GM18858 (cell line): Measurements from ENCODE around the gene MED16.

Source experiments
- ATAC-seq: cut with Tn5 transposase; IDR thresholded peaks from one replicate; pipeline ENCODE4 v1.9.1; 2021; ENCODE audit not compliant: unreplicated experiment

Gene MED16

DNA sequence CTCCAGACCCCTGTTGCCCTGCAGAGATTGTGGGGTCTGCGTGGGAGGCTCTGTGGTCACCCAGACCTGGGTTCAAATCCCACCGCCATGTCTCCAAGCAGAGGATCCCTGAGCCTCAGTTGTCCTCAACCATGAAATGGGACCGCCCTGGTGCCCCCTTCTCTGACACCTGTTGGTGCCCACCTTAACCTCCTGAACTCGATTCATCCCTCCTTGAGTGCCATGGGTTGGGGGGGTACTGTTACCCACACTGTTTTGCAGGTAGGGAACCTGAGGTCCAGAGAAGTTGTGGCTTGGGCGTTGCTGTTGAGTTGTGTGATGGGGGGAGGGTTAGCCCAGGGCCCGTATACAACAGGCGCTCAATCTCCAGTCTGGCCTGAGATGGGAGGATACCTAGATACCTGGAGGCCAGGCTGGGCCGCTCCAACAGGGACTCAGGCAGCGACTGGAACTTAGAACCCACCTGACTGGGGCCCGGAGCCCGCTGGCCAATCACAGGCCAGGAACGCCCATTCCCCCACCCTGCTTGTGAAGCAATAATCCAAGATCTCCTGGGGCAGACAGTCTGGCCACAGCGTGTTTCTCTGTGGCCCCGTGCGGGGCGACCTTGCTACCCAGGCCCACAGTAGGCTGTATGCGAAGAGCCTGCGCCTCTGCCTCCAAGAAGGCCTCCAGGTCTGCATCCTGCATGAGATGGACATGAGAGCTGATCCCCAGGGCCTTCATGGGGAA, 35.6 kb upstream of the MED16 start:
- no peak for ATAC-seq

DNA sequence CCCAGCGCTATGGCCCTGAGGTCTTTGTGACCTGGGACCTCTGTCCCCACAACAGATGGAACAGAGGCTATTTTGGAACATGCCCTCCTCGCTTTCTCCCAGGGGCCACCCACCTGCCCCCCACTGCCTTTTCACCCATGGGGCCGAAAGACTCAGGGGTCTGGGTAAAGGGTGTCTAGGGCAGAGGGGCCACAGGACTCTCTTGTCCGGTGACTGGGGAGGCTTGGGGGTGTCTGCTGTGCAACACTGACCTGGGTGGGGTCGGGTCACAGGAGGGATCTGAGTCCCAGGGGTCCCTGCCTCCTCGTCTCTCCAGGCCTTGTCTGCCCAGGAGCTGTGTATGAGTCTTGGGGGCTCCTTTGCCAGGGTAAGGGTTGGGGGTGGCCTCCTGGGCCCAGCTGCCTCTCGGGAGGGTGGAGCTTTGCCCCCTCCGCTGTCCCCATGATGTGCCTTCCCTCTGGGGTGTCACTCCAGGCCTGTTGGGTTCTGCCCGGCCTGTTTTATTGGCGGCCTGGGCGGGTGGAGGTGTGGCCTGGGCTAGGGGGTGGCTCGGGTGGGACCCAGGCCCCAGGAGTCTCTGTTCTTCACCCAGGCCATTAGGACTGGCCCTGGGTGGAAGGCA, 34.9 kb upstream of the MED16 start:
- no peak for ATAC-seq

DNA sequence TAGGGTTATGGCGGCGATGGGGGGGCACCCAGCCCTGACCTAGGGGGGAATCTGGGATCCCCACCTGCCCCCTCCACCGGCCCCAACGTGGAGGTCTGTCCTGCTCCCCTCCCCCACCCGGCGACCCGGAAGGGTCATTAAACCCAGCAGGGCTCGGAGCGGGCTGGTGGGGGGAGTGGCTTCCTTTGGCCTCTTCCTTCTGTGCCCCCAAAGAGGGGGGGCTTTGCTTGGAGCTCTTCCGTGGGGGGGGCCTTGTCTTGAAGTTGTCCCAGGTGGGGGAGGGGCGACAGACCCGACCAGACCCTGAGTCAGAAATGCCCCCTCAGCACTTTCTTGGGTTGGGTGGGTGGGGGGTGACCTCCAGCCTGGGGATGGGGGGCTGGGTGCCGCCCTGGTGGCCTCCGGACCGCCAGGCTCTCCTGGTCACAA, 34.4 kb upstream of the MED16 start:
- ATAC-seq = no peak

DNA sequence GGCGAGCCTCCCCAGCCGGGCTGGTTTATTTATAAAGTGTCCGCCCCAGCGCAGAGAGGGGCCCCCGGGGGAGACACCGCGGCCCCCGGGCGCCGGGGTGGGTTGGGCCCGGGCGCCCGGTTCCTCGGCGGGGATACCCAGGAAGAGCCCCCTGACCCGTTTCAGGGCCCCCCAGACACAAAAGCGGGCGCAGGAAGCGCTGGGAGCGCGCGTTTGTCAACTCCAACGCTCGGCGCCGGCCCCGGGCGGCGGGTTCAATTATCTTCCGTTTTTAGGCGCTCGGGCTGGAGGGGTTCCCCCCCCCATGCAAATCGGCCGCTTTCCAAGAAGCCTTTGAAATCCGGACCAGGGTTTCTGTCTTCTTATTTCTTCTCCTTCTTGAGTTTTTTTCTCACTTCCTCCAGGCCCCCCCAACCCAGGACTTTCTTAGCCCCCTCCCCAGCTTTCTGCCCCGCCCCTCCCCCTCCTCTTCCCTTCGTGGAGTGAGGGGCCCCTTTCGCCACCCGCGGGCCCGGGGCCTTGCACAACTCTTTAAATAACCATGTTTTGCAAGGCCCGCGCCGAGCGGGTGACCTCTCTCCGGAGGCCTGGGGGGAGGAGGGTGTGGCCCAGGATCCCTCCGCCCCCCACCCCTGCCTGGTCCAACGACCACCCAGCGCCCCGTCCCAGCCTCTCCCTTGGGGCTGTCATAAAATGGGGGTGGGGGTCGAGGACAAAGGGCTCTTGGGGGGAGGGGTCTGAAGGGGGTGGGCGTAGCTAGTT, 33.8 kb upstream of the MED16 start:
- ATAC-seq = no peak

- ATAC-seq = no peak
Observed at GRCh38 chr19:926323-926588, 33.3 kb upstream of the MED16 start.

DNA sequence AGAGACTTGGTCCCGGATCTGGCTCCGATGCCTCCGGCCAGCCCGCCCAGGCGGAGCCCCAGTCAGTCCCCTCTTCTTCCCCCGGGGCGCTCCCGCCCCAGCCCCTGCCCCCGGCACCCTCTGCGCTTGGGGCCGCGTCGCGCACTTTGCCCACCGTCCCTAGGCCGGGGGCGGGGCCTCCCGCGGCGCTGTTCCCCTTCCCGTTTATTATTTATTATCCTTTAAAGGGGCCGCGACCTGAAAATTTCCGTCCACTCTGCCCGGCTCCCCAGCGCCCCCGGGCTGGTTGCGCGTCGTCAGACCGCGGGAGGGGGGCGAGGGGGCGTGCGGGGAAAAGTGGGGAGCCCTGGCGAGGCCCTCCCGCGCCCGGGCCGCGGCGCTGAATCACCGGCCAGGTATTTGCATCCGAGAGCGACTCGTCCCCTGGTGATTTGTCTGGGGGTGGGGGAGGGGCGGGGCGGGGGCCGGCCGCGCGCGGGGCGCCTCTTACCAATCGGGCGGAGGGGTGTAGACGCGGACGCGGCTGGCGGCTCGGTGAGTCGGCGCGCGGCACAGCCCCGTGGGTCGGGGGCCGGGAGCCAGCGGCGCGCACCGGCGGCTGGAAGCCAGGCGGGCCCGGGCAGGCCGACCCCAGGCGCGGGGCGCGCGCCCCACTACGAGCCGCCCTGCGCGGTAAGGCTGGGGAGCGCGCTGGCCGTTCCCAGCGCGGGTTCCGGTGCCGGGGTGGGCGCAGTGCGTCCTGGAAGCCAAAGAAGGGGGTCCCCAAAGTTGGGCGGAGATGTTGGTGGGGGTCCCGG, 32.7 kb upstream of the MED16 start, which contains the start of gene ARID3A:
Gene ARID3A (plus strand): TSS at position 510 of the 797 bp plus-strand sequence. CDS start 3,494 bp downstream, outside the sequence.
- ATAC-seq = peak; percentile 49

- ATAC-seq = peak; percentile 26
Observed at GRCh38 chr19:925087-925525, 32.1 kb upstream of the MED16 start.

- no peak for ATAC-seq
Observed at GRCh38 chr19:924553-925086, 31.6 kb upstream of the MED16 start.

DNA sequence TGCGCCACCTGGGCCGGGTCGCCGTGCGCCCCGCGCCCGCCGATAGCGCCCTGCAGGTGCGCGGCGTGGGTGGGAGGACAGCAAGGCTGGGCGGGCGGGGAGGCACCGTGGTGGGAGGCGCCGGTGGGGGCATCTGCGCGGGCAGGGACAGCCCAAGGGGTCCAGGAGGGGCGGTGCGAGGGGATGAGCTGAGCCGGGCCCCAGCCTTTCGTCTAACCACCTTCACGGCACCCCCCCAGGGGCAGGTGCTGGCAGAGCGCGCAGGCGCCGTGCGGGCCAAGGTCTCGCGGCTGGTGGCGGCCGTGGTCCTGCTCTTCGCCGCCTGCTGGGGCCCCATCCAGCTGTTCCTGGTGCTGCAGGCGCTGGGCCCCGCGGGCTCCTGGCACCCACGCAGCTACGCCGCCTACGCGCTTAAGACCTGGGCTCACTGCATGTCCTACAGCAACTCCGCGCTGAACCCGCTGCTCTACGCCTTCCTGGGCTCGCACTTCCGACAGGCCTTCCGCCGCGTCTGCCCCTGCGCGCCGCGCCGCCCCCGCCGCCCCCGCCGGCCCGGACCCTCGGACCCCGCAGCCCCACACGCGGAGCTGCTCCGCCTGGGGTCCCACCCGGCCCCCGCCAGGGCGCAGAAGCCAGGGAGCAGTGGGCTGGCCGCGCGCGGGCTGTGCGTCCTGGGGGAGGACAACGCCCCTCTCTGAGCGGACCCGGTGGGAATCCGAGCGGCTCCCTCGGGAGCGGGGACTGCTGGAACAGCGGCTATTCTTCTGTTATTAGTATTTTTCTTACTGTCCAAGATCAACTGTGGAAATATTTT, 27.3 kb upstream of the MED16 start:
- no peak for ATAC-seq

DNA sequence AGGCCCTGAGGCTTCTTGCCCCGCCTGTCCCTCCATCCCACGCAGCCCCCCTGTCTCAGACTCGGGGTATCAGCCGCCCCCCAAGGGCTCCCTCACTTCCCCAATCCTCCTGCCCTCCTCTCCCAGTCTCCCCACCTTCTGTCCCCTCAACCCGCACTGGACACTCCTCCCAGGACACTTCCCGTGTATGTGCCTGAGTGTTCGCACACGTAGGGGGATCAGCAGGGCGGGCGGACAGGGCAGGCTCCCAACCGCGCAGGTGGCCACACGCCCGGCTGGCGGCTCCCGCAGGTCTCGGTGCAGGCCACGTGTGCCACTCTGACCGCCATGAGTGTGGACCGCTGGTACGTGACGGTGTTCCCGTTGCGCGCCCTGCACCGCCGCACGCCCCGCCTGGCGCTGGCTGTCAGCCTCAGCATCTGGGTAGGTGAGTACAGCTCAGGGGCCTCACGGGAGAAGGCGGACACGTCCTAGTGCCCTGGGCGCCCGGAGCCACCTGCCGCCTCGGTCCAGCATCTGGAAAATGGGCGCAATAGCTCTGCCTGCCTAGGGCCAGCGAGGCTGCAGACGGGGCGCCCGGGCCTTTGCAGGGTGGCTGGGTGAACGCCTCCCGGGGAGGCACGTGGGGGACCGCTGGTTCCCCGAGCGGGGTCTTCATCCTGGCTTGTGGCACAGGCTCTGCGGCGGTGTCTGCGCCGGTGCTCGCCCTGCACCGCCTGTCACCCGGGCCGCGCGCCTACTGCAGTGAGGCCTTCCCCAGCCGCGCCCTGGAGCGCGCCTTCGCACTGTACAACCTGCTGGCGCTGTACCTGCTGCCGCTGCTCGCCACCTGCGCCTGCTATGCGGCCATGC, 26.4 kb upstream of the MED16 start:
- no peak for ATAC-seq

DNA sequence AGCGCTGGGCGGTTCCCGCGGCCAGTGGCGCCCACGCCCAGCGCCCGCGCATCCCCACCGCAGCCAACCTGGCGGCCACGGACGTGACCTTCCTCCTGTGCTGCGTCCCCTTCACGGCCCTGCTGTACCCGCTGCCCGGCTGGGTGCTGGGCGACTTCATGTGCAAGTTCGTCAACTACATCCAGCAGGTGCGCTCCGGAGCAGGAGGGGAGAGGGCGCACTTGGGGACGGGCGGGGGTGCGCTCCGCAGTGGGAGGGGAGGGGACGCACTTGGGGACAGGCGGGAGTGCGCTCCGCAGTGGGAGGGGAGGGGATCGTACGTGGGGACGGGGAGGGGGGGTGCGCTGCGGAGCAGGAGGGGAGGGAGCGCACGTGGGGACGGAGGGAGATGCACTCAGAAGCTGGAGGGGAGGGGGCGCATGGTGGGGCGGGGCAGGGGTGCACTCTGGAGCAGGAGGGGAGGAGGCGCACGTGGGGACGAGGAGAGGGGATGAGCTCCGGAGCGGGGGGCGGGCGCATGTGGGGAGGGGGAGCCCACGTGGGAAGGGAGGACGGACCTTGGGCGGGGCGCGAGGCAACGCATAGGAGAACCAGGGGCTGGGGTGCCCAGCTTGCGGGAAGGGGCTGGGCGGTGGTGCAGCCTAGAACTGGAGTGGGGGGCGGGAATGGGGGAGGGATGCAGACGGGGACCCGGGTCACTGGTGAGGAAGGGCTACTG, 25.7 kb upstream of the MED16 start:
- ATAC-seq = no peak

- ATAC-seq = no peak
Observed at GRCh38 chr19:918152-918437, 25.1 kb upstream of the MED16 start.

DNA sequence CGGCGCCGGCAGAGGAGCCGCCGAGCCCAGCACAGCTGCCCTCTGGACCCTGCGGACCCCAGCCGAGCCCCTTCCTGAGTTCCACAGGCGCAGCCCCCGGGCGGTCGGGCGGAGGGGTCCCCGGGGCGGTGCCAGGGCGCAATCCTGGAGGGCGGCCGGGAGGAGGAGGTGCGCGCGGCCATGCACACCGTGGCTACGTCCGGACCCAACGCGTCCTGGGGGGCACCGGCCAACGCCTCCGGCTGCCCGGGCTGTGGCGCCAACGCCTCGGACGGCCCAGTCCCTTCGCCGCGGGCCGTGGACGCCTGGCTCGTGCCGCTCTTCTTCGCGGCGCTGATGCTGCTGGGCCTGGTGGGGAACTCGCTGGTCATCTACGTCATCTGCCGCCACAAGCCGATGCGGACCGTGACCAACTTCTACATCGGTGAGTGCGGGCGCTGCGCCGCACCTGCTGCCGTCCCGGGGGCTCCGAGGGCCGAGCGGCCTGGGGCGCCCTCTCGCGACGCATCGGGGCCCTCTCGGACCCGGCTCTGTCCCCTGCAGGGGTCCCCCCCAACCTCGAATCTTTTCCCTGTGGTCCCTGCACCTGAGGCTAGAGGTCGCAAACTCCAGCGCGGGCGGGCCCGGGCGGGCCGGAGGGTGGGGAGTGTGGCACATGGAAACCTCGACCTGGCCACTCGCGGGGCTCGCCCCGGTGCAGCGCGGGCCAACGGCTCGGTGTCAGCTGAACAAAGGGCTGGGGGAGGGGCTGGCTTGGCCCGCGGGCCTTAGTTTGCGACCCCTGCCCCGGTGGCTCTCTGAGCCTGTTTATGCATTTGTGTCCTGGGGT, 24.6 kb upstream of the MED16 start, which contains the start of gene KISS1R:
Gene KISS1R (plus strand): TSS at position 11 of the 829 bp plus-strand sequence. CDS start 170 bp downstream, at position 181.
- no peak for ATAC-seq

GRCh38 chr19:916645-917322, 23.8 kb upstream of the MED16 start:
- no peak for ATAC-seq

- no peak for ATAC-seq
Observed at GRCh38 chr19:913080-913748, 20.2 kb upstream of the MED16 start, which contains the start of gene R3HDM4. R3HDM4 (minus strand) TSS chr19:913219; CDS start chr19:913157, 62 bp downstream.
